Loucy (cell line): Measurements from ENCODE around the gene MIEF1.

ENCODE experiments used
- H2AFZ ChIP-seq: fragments of 200-600 bp; sonication (generic); 2 replicates; pipeline ENCODE4 v1.6.0; 2016; ENCODE audit warnings: antibody characterized with exemption, mild to moderate bottlenecking, low read length, moderate library complexity
- H3F3A ChIP-seq: fragments of 200-600 bp; 2 replicates; pipeline ENCODE4 v1.6.0; 2016; ENCODE audit warnings: antibody characterized with exemption, low read depth, mild to moderate bottlenecking
- H3K27me3 ChIP-seq: fragments of 200-600 bp; sonication (generic); 2 replicates; pipeline ENCODE4 v1.6.1; 2014; ENCODE audit warnings: low read length, mild to moderate bottlenecking; ENCODE audit not compliant: insufficient read depth, poor library complexity, severe bottlenecking
- H3K36me3 ChIP-seq: fragments of 200-600 bp; sonication (generic); 2 replicates; pipeline ENCODE4 v1.6.1; 2016; ENCODE audit warnings: low read length; ENCODE audit not compliant: insufficient read depth
- H3K4me1 ChIP-seq: fragments of 200-600 bp; sonication (generic); 2 replicates; pipeline ENCODE4 v1.5.1; 2014; ENCODE audit warnings: low read length, mild to moderate bottlenecking; ENCODE audit not compliant: insufficient read depth, poor library complexity, severe bottlenecking
- H3K4me2 ChIP-seq: fragments of 200-600 bp; sonication (generic); 2 replicates; pipeline ENCODE4 v1.6.0; 2014; ENCODE audit warnings: antibody characterized with exemption, low read length, low read depth, mild to moderate bottlenecking; ENCODE audit not compliant: poor library complexity, severe bottlenecking
- H3K4me3 ChIP-seq: fragments of 200-600 bp; sonication (generic); 2 replicates; pipeline ENCODE4 v1.5.1; 2014; ENCODE audit warnings: low read length, mild to moderate bottlenecking, mixed read lengths; ENCODE audit not compliant: poor library complexity, severe bottlenecking
- H3K79me2 ChIP-seq: fragments of 200-600 bp; sonication (generic); 2 replicates; pipeline ENCODE4 v1.6.1; 2014; ENCODE audit warnings: low read length; ENCODE audit not compliant: insufficient read depth
- H3K9ac ChIP-seq: fragments of 200-600 bp; sonication (generic); 2 replicates; pipeline ENCODE4 v1.6.0; 2014; ENCODE audit warnings: mild to moderate bottlenecking, low read depth, low read length, moderate library complexity; ENCODE audit not compliant: poor library complexity, severe bottlenecking
- H3K9me2 ChIP-seq: fragments of 200-600 bp; sonication (generic); replicated peaks from 2 replicates; pipeline ENCODE4 v1.6.1; 2016; ENCODE audit warnings: low read depth, low read length, mixed read lengths
- H3K9me3 ChIP-seq: fragments of 200-600 bp; sonication (generic); 2 replicates; pipeline ENCODE4 v1.6.1; 2014; ENCODE audit warnings: mild to moderate bottlenecking, antibody characterized with exemption, low read length, low read depth; ENCODE audit not compliant: insufficient read depth
- H4K20me1 ChIP-seq: fragments of 200-600 bp; sonication (generic); 2 replicates; pipeline ENCODE4 v1.6.0; 2014; ENCODE audit warnings: antibody characterized with exemption, low read length, mild to moderate bottlenecking; ENCODE audit not compliant: insufficient read depth, poor library complexity, severe bottlenecking
- EZH2phosphoT487 ChIP-seq: fragments of 200-600 bp; IDR thresholded peaks from 2 replicates; pipeline ENCODE4 v1.6.1; 2018; ENCODE audit warnings: antibody characterized with exemption, mild to moderate bottlenecking, moderate library complexity, borderline replicate concordance
- TF ChIP-seq, protein P1 (sequence below): fragments of 200-600 bp; sonication (generic); conservative IDR thresholded peaks from 2 replicates; pipeline ENCODE4 v1.5.1; 2014; ENCODE audit warnings: mild to moderate bottlenecking, antibody characterized with exemption, low read length

MIEF1 gene

DNA sequence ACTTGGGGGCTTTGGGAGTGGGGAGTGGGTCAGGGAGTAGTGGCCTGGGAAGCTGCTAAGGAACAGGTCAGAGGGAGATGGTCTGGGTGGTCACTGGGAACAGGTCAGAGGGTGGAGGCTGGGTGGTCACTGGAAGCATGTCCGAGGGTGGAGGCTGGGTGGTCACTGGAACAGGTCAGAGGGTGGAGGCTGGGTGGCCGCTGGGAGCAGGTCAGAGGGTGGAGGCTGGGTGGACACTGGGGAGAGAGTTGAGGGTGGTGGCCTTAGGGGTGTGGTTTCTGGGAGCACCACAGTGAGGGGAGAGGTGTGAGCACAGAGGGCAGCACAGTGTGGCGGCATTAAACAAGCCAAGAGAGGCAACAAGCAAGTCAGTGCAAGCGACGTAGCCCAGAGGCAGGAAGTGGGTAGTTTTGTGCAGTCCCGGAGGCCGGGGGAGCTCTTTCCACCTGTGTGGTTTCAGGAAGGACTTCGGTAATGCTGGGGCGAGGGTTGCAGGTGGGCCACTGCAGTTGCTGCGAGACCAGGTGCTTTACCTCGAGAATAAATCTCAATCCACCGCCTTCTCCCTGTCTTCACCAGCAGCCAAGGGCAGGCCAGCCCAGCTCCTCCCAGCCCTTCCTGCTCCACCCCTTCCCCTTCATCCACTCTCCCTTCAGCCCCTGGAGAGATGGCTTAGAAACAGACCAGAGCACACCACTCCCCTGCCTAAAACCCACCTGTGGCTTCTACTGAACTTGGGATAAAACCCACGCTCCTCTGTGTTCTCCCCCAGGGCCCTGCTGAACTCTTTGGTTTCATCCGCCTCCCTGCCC lies 65.3 kb downstream of the MIEF1 start:
- peak overlapping the region; percentile 58 for H3K4me2 ChIP-seq
- no peaks in the 10 kb centered on the region for H3K9me2 ChIP-seq
- no peaks in the 10 kb centered on the region for H3K27me3 ChIP-seq
- TF ChIP-seq, protein P1, sequence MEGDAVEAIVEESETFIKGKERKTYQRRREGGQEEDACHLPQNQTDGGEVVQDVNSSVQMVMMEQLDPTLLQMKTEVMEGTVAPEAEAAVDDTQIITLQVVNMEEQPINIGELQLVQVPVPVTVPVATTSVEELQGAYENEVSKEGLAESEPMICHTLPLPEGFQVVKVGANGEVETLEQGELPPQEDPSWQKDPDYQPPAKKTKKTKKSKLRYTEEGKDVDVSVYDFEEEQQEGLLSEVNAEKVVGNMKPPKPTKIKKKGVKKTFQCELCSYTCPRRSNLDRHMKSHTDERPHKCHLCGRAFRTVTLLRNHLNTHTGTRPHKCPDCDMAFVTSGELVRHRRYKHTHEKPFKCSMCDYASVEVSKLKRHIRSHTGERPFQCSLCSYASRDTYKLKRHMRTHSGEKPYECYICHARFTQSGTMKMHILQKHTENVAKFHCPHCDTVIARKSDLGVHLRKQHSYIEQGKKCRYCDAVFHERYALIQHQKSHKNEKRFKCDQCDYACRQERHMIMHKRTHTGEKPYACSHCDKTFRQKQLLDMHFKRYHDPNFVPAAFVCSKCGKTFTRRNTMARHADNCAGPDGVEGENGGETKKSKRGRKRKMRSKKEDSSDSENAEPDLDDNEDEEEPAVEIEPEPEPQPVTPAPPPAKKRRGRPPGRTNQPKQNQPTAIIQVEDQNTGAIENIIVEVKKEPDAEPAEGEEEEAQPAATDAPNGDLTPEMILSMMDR = peak; percentile 28; the same call in 1 of the 2 replicates
- no peak for TF ChIP-seq EZH2phosphoT487
- no peaks in the 10 kb centered on the region for H3K79me2 ChIP-seq
- H2AFZ ChIP-seq = peak overlapping the region; percentile 88
- peak overlapping the region; percentile 32 for H3K9ac ChIP-seq
- peak overlapping the region; percentile 59 for H3K4me3 ChIP-seq
- no peaks in the 10 kb centered on the region for H3K9me3 ChIP-seq
- H3K4me1 ChIP-seq = peaks cover 16% of the 10 kb centered on the region
- no peaks in the 10 kb centered on the region for H3K36me3 ChIP-seq
- H3F3A ChIP-seq = no peaks in the 10 kb centered on the region
- H4K20me1 ChIP-seq = no peaks in the 10 kb centered on the region
